ENCODE results near the gene USP36. TPM values are rescaled to one million over a fixed set of nuclear protein-coding genes. Genes with fewer than 3 reads are reported as not detected.

USP36 gene
- total RNA-seq, 2 experiments from 2014 or later, result 489 to 494 TPM

- peaks cover 94% of the 10 kb centered on the region for H3K36me3 Mint-ChIP-seq (ENCODE audit: low read depth)
These were observed 27.8 kb downstream of the USP36 start for GRCh38 chr17:78812855-78813254.

DNA sequence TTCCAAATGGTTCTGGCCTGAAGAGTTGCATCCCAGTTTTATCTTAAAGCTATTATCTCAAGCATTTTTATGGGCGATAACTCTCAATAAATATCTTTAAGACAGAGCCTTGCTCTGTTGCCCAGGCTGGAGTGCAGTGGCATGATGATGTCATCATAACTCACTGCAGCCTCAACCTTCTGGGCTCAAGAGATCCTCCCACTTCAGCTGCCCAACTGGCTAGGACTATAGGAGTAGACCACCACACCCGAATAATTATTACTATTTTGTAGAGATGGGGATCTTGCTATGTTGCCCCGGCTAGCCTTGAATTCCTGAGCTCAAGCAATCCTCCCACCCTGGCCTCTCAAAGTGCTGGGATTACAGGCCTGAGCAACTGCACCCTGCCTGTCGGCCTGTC lies 32.5 kb downstream of the USP36 start:
- ATAC-seq (ENCODE audit: poor library complexity), result no peak
- no peak for DNase-seq
- Histone ChIP-seq H3K27ac (ENCODE audit: low read depth in 1 of 2, low read length in 2 of 2) (no peak overlapping the region), H3K4me1 (ENCODE audit: insufficient read depth, low read length) (peaks cover 45% of the 10 kb centered on the region), H3K27me3 (ENCODE audit: control insufficient read depth in 1 of 2, insufficient read depth in 2 of 2, low read length in 2 of 2) (no peaks in the 10 kb centered on the region), H3K9me3 (ENCODE audit: control insufficient read depth in 1 of 2, insufficient read depth in 1 of 2, low read length in 2 of 2) (no peaks in the 10 kb centered on the region), H3K4me3 (ENCODE audit: low read length) (no peak overlapping the region), H3K36me3 (ENCODE audit: insufficient read depth, low read length) (peaks cover 84% of the 10 kb centered on the region)
- ChIA-PET POLR2A (interaction anchor here (0.8 to 6.5 kb wide), 5 partner anchors 8 to 33 kb away, joined by 3 to 58 read pairs (median 3); partner anchors contain the start of gene USP36), CTCF (no interaction called here)
- Mint-ChIP-seq H3K9me3 (no peaks in the 10 kb centered on the region), H3K36me3 (ENCODE audit: low read depth) (peaks cover 95% of the 10 kb centered on the region), H3K27me3 (no peaks in the 10 kb centered on the region), H3K27ac (peak overlapping the region; percentile 95), H3K4me3 (no peak overlapping the region), H3K4me1 (ENCODE audit: low read depth) (peaks cover 56% of the 10 kb centered on the region)
- TF ChIP-seq, protein P1, sequence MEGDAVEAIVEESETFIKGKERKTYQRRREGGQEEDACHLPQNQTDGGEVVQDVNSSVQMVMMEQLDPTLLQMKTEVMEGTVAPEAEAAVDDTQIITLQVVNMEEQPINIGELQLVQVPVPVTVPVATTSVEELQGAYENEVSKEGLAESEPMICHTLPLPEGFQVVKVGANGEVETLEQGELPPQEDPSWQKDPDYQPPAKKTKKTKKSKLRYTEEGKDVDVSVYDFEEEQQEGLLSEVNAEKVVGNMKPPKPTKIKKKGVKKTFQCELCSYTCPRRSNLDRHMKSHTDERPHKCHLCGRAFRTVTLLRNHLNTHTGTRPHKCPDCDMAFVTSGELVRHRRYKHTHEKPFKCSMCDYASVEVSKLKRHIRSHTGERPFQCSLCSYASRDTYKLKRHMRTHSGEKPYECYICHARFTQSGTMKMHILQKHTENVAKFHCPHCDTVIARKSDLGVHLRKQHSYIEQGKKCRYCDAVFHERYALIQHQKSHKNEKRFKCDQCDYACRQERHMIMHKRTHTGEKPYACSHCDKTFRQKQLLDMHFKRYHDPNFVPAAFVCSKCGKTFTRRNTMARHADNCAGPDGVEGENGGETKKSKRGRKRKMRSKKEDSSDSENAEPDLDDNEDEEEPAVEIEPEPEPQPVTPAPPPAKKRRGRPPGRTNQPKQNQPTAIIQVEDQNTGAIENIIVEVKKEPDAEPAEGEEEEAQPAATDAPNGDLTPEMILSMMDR (IDR thresholded peaks at IDR 0.05), result no peak
- intact Hi-C loops (cut with DNase I, micrococcal nuclease), result loop anchor here (5.0 to 10.0 kb wide), 2 partner anchors 34 to 313 kb away; partner anchors contain the start of gene USP36 (in 2 of the 2)

More at GRCh38 chr17:78812855-78813254, 27.8 kb downstream of the USP36 start:
- no peaks in the 10 kb centered on the region for H3K27me3 Mint-ChIP-seq
- CTCF ChIA-PET, result no interaction called here
- no peaks in the 10 kb centered on the region for H3K27me3 ChIP-seq (ENCODE audit: control insufficient read depth in 1 of 2, insufficient read depth in 2 of 2, low read length in 2 of 2)
- no peaks in the 10 kb centered on the region for H3K9me3 Mint-ChIP-seq
- H3K36me3 ChIP-seq (ENCODE audit: insufficient read depth, low read length), result peaks cover 90% of the 10 kb centered on the region
- TF ChIP-seq, protein P1 (IDR thresholded peaks at IDR 0.05), result no peak
- peaks cover 42% of the 10 kb centered on the region for H3K4me1 Mint-ChIP-seq (ENCODE audit: low read depth)
- H3K4me3 ChIP-seq (ENCODE audit: low read length), result no peak overlapping the region
- ATAC-seq (ENCODE audit: poor library complexity) (no peak), DNase-seq (peak in 2 of 14 experiments; percentile 58 to 65)
- H3K9me3 ChIP-seq (ENCODE audit: control insufficient read depth in 1 of 2, insufficient read depth in 1 of 2, low read length in 2 of 2), result no peaks in the 10 kb centered on the region
- H3K4me1 ChIP-seq (ENCODE audit: insufficient read depth, low read length), result peaks cover 29% of the 10 kb centered on the region
- H3K27ac Mint-ChIP-seq, result peak overlapping the region; percentile 73
- no peak overlapping the region for H3K27ac ChIP-seq (ENCODE audit: low read depth in 1 of 2, low read length in 2 of 2)
- POLR2A ChIA-PET, result no interaction called here
- intact Hi-C loops (cut with DNase I, micrococcal nuclease), result no loop called here
- peak overlapping the region; percentile 34 for H3K4me3 Mint-ChIP-seq

GRCh38 chr17:78806451-78806850 lies 34.2 kb downstream of the USP36 start:
- H3K27ac ChIP-seq (ENCODE audit: low read depth in 1 of 2, low read length in 2 of 2), result peak overlapping the region in 1 of 2 donors; percentile 64
- H3K27me3 Mint-ChIP-seq, result no peaks in the 10 kb centered on the region
- no peaks in the 10 kb centered on the region for H3K27me3 ChIP-seq (ENCODE audit: control insufficient read depth in 1 of 2, insufficient read depth in 2 of 2, low read length in 2 of 2)
- DNase-seq, result peak in 9 of 14 experiments; percentile 27 to 87 (median 66)
- peak; percentile 71 for ATAC-seq (ENCODE audit: poor library complexity)
- H3K4me1 ChIP-seq (ENCODE audit: insufficient read depth, low read length), result peaks cover 52% of the 10 kb centered on the region
- H3K4me3 Mint-ChIP-seq, result peak overlapping the region; percentile 84
- no peaks in the 10 kb centered on the region for H3K9me3 Mint-ChIP-seq
- intact Hi-C loops (cut with DNase I, micrococcal nuclease), result loop anchor here (1.0 to 10.0 kb wide), 3 partner anchors 11 to 312 kb away; partner anchors contain the start of gene USP36 (in 2 of the 2)
- TF ChIP-seq, protein P1 (IDR thresholded peaks at IDR 0.05), result peak; percentile 47
- POLR2A ChIA-PET, result interaction anchor here (0.7 to 6.5 kb wide), 13 partner anchors 13 to 97 kb away, joined by 3 to 58 read pairs (median 6); partner anchors contain the start of gene USP36
- H3K9me3 ChIP-seq (ENCODE audit: control insufficient read depth in 1 of 2, insufficient read depth in 1 of 2, low read length in 2 of 2), result no peaks in the 10 kb centered on the region
- CTCF ChIA-PET, result interaction anchor here (0.6 to 3.5 kb wide), 7 partner anchors 13 to 98 kb away, joined by 3 to 10 read pairs (median 3); no protein-coding TSS in a partner anchor
- peaks cover 63% of the 10 kb centered on the region for H3K4me1 Mint-ChIP-seq (ENCODE audit: low read depth)
- no peak overlapping the region for H3K4me3 ChIP-seq (ENCODE audit: low read length)
- H3K36me3 Mint-ChIP-seq (ENCODE audit: low read depth), result peaks cover 93% of the 10 kb centered on the region
- H3K27ac Mint-ChIP-seq, result peak overlapping the region; percentile 95
- peaks cover 82% of the 10 kb centered on the region for H3K36me3 ChIP-seq (ENCODE audit: insufficient read depth, low read length)

All from CD4-positive, alpha-beta T cell (primary cell).